HUDEP-2 (cell line): ENCODE measurements around the gene UGDH.
"Not testable (repeated sequence)": the region's sequence is repeated elsewhere in the genome, so short reads cannot be mapped to it uniquely, and the experiment has no call there.

ENCODE experiments used
- DNase-seq, 76 experiments: peaks; one replicate each; lab custom pipeline; 2025; ENCODE audit not compliant: unreplicated experiment in 76 of 76; lab: John Stamatoyannopoulos, UW

Gene UGDH

GRCh38 chr4:39497909-39498726, 29.1 kb downstream of the UGDH start:
- DNase-seq = no peak

GRCh38 chr4:39495446-39496213, 31.6 kb downstream of the UGDH start:
- DNase-seq = no peak

GRCh38 chr4:39494354-39494753, 32.9 kb downstream of the UGDH start:
- DNase-seq = no peak

GRCh38 chr4:39490322-39490721, 36.9 kb downstream of the UGDH start:
- DNase-seq = no peak

GRCh38 chr4:39486221-39486804, 40.9 kb downstream of the UGDH start:
- no peak for DNase-seq

GRCh38 chr4:39484582-39485272, 42.5 kb downstream of the UGDH start:
- DNase-seq = no peak

GRCh38 chr4:39480902-39481695, 46.1 kb downstream of the UGDH start:
- no peak for DNase-seq

GRCh38 chr4:39480251-39480650, 47.0 kb downstream of the UGDH start:
- DNase-seq = no peak

- DNase-seq = no peak
Measured at GRCh38 chr4:39476187-39476895, 50.9 kb downstream of the UGDH start.

- DNase-seq = no peak
Measured at GRCh38 chr4:39472396-39472795, 54.8 kb downstream of the UGDH start.

GRCh38 chr4:39470402-39470801, 56.8 kb downstream of the UGDH start:
- DNase-seq = no peak

- DNase-seq = peak in 35 of 76 experiments; percentile 1 to 61 (median 25)
Measured at GRCh38 chr4:39469429-39470077, 57.7 kb downstream of the UGDH start.

- no peak for DNase-seq
Measured at GRCh38 chr4:39467464-39467863, 59.8 kb downstream of the UGDH start.

- no peak for DNase-seq
Measured at GRCh38 chr4:39466747-39467146, 60.5 kb downstream of the UGDH start.

GRCh38 chr4:39464886-39465501, 62.2 kb downstream of the UGDH start:
- DNase-seq = peak in 17 of 76 experiments; percentile 1 to 56 (median 23)

GRCh38 chr4:39458505-39459300, 68.5 kb downstream of the UGDH start, which contains the start of the genes LIAS and RPL9:
Gene LIAS (plus strand): TSS chr4:39459056. CDS start chr4:39459118, 62 bp downstream.
Gene RPL9 (minus strand): TSS chr4:39458922. CDS start chr4:39458439, 483 bp downstream.
- peak; percentile 43 to 97 (median 89) for DNase-seq

- DNase-seq = not testable (repeated sequence)
Measured at GRCh38 chr4:39458161-39458504, 69.1 kb downstream of the UGDH start.
